IPS-NIHi7 (cell line): ENCODE data around the gene GFOD1.
A peak's percentile ranks its signal among the peaks of the same experiment; 100 is the strongest.

Experiments used
- DNase-seq: peaks from one replicate; pipeline ENCODE4 v3.0.0; 2012; ENCODE audit warnings: mixed read lengths; ENCODE audit errors: extremely low spot score

Gene GFOD1

GRCh38 chr6:13485923-13486562, 1.4 kb downstream of the GFOD1 start:
- DNase-seq: peak; percentile 41

DNA sequence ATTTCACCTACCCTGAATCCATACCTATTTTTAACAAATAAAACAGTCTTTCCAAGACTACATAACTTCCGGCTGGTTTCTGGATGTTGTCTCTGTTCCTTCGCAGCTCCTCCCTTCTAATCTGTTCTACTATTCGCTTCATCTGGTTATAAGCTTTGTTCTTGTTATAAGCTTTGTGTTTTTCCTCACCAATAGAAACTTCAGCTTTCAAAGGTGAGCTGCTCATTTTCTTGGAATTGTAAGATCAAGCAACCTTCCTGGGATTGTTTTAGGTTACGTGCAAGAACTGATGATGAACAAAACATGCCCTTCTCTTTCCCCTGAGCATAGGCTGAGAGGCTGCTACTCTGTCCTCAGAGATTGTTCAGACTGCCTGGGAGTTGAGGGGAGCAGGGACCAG, 2.1 kb downstream of the GFOD1 start:
- no peak for DNase-seq

- DNase-seq: no peak
Observed at GRCh38 chr6:13484827-13485226, 2.6 kb downstream of the GFOD1 start.

DNA sequence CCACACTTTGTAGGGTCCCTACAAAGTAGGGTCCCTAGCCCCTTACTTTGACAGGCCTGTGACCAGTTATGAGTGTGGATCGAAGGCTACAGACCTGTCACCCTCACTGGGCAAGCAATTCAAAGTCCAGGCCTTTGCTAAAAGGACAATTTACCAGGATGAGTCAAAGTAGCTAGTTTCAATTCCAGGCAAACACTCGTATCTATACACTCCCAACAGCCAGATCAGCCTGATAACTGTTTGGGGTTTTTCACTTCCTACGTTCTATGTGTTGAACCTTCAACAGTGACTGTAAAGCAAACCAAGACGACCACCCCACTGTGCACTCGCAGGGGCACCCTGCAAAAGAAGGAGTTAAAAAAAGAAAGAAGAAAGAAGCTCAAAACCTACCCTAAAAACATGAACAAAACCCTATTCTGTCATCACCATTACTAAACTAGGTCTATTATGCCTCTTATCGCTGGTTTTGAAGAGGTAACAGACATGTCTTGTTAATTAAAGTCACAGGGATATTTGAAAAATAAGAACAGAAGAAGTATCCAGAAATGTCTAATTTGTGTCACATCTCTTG, 3.2 kb downstream of the GFOD1 start:
- no peak for DNase-seq

DNA sequence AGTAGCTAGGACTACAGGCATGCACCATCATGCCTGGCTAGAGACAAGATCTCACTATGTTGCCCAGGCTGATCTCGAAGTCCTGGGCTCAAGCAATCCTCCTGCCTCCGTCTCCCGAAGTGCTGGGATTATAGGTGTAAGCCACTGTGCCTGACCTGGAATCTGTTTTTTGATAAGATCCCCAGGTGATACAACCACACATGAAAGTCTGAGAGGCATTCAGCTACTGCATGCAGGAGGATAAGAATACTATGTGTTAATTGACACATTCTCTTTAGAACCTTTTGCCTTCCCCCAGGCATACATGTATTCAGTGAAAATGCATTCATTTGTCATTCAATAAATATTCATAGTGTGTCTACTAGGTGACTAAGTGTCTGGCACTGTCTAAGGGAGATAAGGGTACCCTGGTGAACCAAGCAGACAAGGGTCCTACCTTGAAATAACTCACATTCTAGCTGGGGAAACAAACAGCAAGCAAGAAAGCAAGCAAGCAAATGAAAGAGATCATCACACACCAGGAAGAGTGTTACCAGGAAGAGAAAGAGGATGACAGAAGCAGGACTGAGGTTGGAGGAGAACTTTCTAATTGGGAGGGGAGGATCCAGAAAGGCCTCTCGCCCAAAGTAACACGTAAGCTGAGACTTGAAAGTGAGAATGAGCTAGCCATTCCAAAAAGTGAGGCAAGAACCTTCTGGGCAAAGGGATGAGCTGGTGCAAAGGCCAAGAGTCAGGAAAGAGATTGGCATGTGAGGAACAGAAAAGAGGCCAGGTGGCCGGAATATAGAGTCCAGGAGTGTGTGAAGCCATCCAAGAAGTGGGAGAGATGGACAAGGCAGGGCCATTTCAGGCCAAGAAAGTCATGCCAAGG, 6.5 kb downstream of the GFOD1 start:
- no peak for DNase-seq

DNA sequence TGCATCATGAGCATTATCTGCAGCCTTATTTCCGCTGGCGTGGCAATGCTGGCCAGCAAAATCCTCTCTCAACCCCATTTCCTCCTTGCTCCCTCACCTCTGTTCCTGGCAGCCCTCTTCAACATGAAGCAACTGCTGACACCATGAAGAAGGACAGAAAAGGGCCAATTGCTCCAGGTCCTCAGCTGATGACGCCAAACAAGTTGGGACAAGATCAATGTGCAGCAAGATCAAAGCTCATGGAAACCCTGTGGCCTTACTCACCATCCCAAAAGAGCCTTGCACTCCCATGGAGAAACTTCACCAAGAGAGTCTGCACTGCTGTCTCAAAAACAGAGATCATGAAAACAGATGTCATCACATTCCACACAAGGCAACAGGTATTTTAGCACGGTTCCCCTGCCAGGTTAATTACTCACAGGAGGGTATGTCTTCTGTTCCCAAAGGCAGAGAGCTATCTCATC, 7.4 kb downstream of the GFOD1 start:
- no peak for DNase-seq

DNA sequence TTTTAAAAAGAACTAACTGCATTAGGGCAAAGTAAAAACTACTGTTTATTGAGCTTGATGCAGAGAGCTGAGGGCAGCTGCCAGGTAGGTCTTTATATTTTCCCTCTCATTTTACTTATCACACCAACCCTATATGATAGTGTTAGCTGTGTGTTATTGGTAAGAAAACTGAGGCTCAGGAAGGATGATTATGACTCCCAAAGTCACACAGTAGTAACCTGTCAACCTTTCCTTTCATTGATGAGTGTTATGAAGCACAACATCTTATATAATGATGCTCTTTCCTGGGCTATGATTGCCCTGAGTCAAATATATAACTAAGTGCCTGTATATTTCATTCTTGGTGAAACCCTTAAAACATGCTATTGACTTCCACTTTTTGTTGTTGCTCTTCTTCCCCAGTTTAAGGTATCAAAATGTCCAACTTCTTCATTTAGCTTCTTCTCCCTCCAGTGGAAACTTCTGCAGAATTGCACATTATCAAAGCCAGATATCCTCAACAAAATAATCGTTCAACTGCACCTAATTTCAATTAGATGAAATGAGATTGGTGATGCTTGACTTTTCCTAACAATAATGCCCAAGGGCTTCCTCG, 8.1 kb downstream of the GFOD1 start:
- DNase-seq: no peak

DNA sequence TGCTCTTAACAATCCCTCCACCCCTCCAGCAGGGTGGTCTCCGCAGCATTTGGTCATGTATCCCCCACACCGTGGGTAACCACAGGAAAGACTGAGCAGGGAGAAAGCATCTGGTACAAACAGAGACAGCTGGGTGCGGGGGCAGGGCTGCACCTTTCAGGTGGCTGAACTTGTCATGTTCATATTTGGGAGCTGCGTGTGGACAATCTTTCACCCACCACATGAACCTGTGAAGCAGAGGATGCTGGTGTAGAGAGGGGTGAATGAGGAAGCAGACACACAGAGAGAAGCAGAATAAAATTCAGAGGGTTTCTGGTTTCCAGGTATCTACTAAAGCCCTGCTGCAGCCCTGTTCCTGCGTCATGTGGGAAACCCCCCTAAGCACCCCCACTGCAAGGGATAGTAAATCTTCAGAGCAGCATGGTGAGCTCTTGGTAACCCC, 8.9 kb downstream of the GFOD1 start:
- DNase-seq: no peak

GRCh38 chr6:13474787-13475186, 12.6 kb downstream of the GFOD1 start:
- no peak for DNase-seq

GRCh38 chr6:13474360-13474759, 13.0 kb downstream of the GFOD1 start:
- no peak for DNase-seq

DNA sequence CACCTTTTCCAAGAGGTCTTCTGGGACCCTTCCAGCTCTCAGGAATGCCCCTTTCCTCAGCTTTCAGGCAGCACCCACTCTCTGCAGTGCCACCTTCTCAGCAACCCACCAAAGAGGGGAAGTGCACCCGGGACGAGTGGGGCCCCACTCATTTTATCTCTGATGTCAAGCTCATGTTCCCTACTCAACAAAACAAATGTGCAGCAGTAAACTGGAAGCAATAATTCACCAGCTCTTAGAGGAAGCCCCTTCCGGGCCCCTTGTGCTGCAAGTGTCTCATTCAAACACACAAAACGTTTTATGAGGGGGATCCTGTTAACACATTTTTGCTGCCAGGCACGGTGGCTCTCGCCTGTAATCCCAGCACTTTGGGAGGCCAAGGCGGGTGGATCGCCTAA, 13.6 kb downstream of the GFOD1 start:
- no peak for DNase-seq

GRCh38 chr6:13472976-13473767, 14.2 kb downstream of the GFOD1 start:
- no peak for DNase-seq

GRCh38 chr6:13472099-13472498, 15.3 kb downstream of the GFOD1 start:
- DNase-seq: no peak

GRCh38 chr6:13471184-13471583, 16.2 kb downstream of the GFOD1 start:
- no peak for DNase-seq

DNA sequence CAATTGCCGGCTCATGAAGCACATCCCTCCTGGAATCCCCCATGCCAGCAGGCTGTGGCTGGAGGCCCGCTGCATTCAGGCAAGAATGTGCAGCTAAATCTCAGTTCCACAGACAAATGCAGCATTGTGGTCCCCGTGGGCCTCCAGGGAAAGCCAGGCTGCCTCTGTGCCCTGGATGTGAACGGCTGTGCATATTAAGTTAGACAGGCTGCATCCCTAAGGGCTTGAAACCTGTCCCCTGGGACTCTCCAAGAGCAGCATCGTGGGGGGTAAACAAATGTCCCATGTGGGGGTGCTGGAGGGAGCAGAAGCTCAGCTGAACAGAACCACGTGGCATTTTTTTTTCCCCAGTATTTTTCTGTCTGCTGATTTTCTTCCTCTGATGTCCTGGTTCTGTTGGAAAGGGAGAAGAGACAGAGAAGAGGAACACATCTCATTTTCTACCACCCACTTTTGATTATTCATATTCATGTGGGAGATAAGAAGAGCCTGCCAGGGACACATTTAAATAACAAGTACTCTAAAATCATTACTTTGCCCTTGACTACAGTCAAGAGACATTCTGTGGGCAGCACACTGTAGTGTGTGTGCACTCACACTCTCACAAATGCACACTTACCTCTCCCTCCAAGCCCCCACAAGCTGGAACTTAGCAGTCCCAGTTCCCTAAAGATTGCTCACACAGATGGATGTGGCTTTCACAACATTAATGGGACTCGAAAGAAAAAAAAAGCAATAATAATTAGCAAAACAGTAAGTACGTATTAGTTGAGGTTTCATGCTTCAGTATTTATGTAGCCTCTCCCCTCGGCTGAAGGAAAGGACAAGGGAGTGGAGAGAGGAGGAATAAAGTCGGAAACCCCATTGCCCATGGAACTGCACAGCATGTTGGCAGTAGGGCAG, 16.9 kb downstream of the GFOD1 start:
- no peak for DNase-seq

DNA sequence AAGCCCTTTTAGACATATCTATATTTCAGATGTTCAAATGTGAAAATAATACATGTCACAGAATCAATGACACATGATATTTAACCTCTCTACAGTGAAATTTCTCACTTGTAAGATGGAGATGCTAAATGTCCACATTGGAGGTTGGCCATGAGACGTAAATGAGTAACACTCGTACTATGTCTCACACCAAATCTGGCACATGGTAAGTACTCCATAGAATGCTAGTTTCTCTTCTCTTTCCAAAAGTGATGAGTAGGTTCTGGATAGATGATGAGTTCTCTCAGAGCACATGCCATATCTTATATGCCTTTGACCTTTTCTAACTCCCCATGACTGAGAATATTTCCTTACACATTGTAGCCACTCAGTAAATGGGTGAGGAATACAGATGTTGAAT, 17.7 kb downstream of the GFOD1 start:
- DNase-seq: no peak

DNA sequence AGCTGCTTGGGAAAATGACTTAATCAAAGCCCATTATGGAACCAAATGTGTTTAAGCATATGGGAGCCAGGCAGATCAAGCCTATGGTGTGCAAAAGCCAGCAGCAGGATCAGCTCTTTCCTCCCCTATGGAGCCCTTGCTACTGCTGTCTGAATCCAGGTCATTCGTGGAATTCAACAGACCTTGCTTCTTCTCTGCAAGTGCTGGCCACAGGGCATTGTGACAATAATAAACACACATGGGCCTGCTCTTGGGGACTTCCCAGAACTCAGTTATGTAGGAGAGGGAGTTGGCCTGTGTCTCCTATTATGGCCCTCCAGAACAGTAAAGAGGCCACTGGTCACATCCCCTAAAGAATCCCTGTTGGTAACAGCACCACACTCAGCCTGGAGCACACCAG, 18.6 kb downstream of the GFOD1 start:
- no peak for DNase-seq

GRCh38 chr6:13467216-13467600, 20.2 kb downstream of the GFOD1 start:
- DNase-seq: no peak

GRCh38 chr6:13466304-13467215, 20.8 kb downstream of the GFOD1 start:
- DNase-seq: no peak

GRCh38 chr6:13465734-13466133, 21.7 kb downstream of the GFOD1 start:
- DNase-seq: no peak
